Central memory CD8-positive, alpha-beta T cell (primary cell): ENCODE data around the gene ZNF428.

Experiments used
- ATAC-seq: fragments of 150-1000 bp; cut with Tn5 transposase; replicated peaks from 2 replicates; pipeline ENCODE4 v1.10.0; 2022; ENCODE audit warnings: mild to moderate bottlenecking, moderate FRiP score, moderate number of reproducible peaks; ENCODE audit not compliant: poor library complexity, severe bottlenecking; ENCODE audit errors: extremely low read depth
- DNase-seq, 2 donors: peaks; one replicate each; pipeline ENCODE4 v3.0.0; 2021; ENCODE audit warnings: low spot score in 2 of 2
- H3K27ac Mint-ChIP-seq: one replicate; pipeline ENCODE4 v1.8.0; 2022; ENCODE audit warnings: low read depth, mild to moderate bottlenecking, moderate library complexity, mixed read lengths
- H3K27me3 Mint-ChIP-seq: one replicate; pipeline ENCODE4 v1.8.0; 2022; ENCODE audit warnings: mixed read lengths
- H3K36me3 Mint-ChIP-seq: one replicate; pipeline ENCODE4 v1.8.0; 2022; ENCODE audit warnings: mild to moderate bottlenecking, moderate library complexity, mixed read lengths; ENCODE audit not compliant: insufficient read depth
- H3K4me1 Mint-ChIP-seq: one replicate; pipeline ENCODE4 v1.8.0; 2022; ENCODE audit warnings: mixed read lengths
- H3K4me3 Mint-ChIP-seq: one replicate; pipeline ENCODE4 v1.8.0; 2022; ENCODE audit warnings: mild to moderate bottlenecking, moderate library complexity, mixed read lengths
- H3K9me3 Mint-ChIP-seq: one replicate; pipeline ENCODE4 v1.8.0; 2022; ENCODE audit warnings: mixed read lengths

The ZNF428 gene

GRCh38 chr19:43619262-43620060 lies at the start of gene ZNF428:
TSS of gene ZNF428 (minus strand) at chr19:43619629. CDS start at chr19:43614304, 5,325 bp downstream.
- peaks cover 41% of the 10 kb centered on the region for H3K4me1 Mint-ChIP-seq

GRCh38 chr19:43668406-43669109 lies 49.1 kb upstream of the ZNF428 start:
- ATAC-seq (peak; percentile 84), DNase-seq (peak; percentile 91)
- Mint-ChIP-seq H3K9me3 (no peaks in the 10 kb centered on the region), H3K27ac (peak overlapping the region; percentile 93), H3K4me3 (peak overlapping the region; percentile 83), H3K27me3 (no peaks in the 10 kb centered on the region), H3K36me3 (peaks cover 8% of the 10 kb centered on the region), H3K4me1 (peaks cover 49% of the 10 kb centered on the region)

More at GRCh38 chr19:43619262-43620060, at the start of gene ZNF428:
- peak; percentile 93 for ATAC-seq
- peaks cover 9% of the 10 kb centered on the region for H3K36me3 Mint-ChIP-seq
- peak; percentile 67 to 71 for DNase-seq
- no peaks in the 10 kb centered on the region for H3K27me3 Mint-ChIP-seq
- peak within 1 kb of the TSS; percentile 92 for H3K27ac Mint-ChIP-seq
- peak within 1 kb of the TSS; percentile 98 for H3K4me3 Mint-ChIP-seq
- no peaks in the 10 kb centered on the region for H3K9me3 Mint-ChIP-seq

DNA sequence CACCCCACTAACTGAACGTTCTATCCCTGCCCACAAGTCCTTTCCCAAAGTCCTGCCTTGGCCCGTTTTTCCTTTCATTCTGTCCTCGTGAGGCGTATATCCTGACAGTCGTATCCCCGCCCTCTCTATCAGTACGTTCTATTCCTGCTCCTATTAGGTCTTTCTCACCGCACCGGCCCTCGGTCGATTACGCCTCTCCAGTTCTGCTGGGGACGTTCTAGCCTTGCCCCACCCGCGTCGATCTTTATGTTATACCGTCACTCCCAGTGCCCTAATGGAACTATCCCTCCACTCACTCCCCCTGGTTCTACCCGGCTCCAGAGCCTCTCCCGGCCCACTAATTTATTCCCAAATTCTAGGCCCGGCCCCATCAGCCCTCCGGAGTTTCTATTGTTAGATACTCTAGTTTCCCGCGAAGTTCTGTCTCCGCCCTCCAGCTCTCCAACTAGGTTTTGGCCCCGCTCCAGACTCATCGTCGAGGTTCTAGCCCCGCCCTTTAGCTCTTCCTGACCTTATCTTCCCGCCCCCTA lies 48.5 kb upstream of the ZNF428 start:
- H3K36me3 Mint-ChIP-seq, result peaks cover 7% of the 10 kb centered on the region
- no peaks in the 10 kb centered on the region for H3K27me3 Mint-ChIP-seq
- peak overlapping the region; percentile 83 for H3K4me3 Mint-ChIP-seq
- H3K27ac Mint-ChIP-seq, result peak overlapping the region; percentile 93
- ATAC-seq, result no peak
- no peak for DNase-seq
- H3K9me3 Mint-ChIP-seq, result no peaks in the 10 kb centered on the region
- H3K4me1 Mint-ChIP-seq, result peaks cover 49% of the 10 kb centered on the region

GRCh38 chr19:43667126-43667875 lies 47.9 kb upstream of the ZNF428 start:
- Mint-ChIP-seq H3K27ac (no peak overlapping the region), H3K4me1 (peaks cover 49% of the 10 kb centered on the region), H3K36me3 (peaks cover 10% of the 10 kb centered on the region), H3K9me3 (no peaks in the 10 kb centered on the region), H3K4me3 (peak overlapping the region; percentile 83), H3K27me3 (no peaks in the 10 kb centered on the region)
- ATAC-seq (no peak), DNase-seq (no peak)

DNA sequence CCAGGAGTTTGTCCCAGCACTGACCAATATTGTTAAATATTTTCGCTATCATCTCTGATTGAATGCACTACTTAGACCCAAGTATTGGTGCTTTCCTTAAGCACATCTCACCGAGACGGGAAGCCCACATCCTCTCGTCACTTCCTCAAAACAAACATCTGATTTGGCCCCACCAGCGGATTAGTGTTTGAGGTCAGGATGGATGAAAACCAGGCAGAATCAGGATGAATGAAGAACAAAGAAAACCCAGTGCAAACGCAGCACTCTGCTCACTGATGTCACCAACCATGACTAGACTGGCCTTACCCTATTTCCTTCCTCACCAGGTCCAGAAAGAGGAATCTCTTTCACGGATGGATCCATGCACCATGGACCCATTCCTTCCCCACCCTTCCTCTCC lies 44.6 kb upstream of the ZNF428 start:
- H3K9me3 Mint-ChIP-seq, result no peaks in the 10 kb centered on the region
- ATAC-seq (no peak), DNase-seq (peak in 1 of 2 donors; percentile 29)
- peak overlapping the region; percentile 41 for H3K4me3 Mint-ChIP-seq
- H3K4me1 Mint-ChIP-seq, result peaks cover 31% of the 10 kb centered on the region
- H3K27ac Mint-ChIP-seq, result peak overlapping the region; percentile 32
- peaks cover 8% of the 10 kb centered on the region for H3K36me3 Mint-ChIP-seq
- H3K27me3 Mint-ChIP-seq, result no peaks in the 10 kb centered on the region

DNA sequence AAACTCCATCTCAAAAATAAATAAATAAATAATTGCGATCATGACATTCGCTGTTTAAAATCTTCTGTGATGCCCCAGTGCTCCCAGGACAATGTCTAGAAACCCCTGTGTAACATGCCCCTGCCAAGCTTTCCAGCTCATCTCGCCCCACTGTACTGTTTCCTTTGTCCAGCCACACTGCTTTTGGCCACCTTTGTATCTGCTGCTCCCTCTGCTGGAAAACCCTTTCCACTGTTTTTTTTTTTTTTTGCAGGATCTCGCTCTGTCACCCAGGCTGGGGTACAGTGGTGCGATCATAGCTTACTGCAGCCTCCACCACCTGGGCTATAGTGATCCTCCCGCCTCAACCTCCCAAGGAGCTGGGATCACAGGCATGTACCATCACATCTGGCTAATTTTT lies 43.1 kb upstream of the ZNF428 start:
- Mint-ChIP-seq H3K4me3 (no peak overlapping the region), H3K27ac (no peak overlapping the region), H3K9me3 (no peaks in the 10 kb centered on the region), H3K27me3 (no peaks in the 10 kb centered on the region), H3K4me1 (peaks cover 15% of the 10 kb centered on the region), H3K36me3 (peaks cover 8% of the 10 kb centered on the region)
- ATAC-seq, result no peak
- DNase-seq, result no peak

DNA sequence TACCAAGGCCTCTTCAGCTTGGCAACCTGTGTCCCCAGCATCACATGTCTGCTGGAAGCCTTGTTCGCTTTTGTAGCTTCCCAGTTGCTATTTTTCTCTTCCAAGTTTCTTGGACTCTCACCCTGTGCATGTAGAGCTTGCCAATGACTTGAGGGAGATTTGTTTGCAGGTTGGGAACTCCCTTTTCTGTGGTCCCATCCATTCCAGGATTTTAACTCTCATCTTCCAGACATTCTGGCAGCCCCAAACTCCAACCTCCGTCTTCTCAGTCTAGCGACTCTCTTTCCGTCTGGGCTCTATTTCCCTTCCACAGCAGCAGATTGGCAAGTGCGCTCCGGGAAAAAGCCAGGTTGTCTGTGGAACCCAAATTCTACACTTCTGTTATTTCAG lies 41.5 kb upstream of the ZNF428 start:
- Mint-ChIP-seq H3K27me3 (no peaks in the 10 kb centered on the region), H3K27ac (no peak overlapping the region), H3K36me3 (peaks cover 11% of the 10 kb centered on the region), H3K9me3 (no peaks in the 10 kb centered on the region), H3K4me3 (no peak overlapping the region), H3K4me1 (peaks cover 15% of the 10 kb centered on the region)
- no peak for DNase-seq
- ATAC-seq, result no peak

- Mint-ChIP-seq H3K27ac (no peak overlapping the region), H3K4me3 (no peak overlapping the region), H3K9me3 (no peaks in the 10 kb centered on the region), H3K4me1 (peaks cover 15% of the 10 kb centered on the region), H3K27me3 (no peaks in the 10 kb centered on the region), H3K36me3 (peaks cover 13% of the 10 kb centered on the region)
- DNase-seq (no peak), ATAC-seq (no peak)
Observed at GRCh38 chr19:43660301-43660970, 41.0 kb upstream of the ZNF428 start.

DNA sequence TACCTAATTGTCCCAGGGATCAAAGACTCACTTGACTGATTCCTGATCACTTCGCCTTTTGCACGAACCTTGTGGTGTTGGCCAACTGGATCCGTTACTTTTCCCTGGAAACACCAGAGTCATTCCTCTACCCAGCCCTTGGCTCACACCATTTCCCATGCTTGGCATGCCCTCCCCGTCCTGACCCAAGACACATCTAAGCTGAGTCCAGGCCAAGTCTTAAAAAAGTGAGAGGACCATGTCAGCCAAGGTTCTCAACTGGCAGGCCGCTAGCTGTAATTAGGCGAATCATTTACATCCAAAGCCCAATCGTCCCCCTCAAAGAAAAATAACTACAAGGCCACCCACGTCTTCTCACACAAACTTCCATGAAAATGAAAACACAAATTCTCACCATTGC lies 39.1 kb upstream of the ZNF428 start:
- Mint-ChIP-seq H3K4me1 (no peaks in the 10 kb centered on the region), H3K27me3 (no peaks in the 10 kb centered on the region), H3K9me3 (no peaks in the 10 kb centered on the region), H3K36me3 (peaks cover 10% of the 10 kb centered on the region), H3K27ac (no peak overlapping the region), H3K4me3 (no peak overlapping the region)
- no peak for DNase-seq
- no peak for ATAC-seq

- DNase-seq (no peak), ATAC-seq (no peak)
- H3K9me3 Mint-ChIP-seq, result no peaks in the 10 kb centered on the region
- no peaks in the 10 kb centered on the region for H3K4me1 Mint-ChIP-seq
- peaks cover 12% of the 10 kb centered on the region for H3K36me3 Mint-ChIP-seq
- H3K4me3 Mint-ChIP-seq, result no peak overlapping the region
- no peak overlapping the region for H3K27ac Mint-ChIP-seq
- no peaks in the 10 kb centered on the region for H3K27me3 Mint-ChIP-seq
Observed at GRCh38 chr19:43658001-43658400, 38.6 kb upstream of the ZNF428 start.

GRCh38 chr19:43656436-43656835 lies 37.0 kb upstream of the ZNF428 start:
- DNase-seq (no peak), ATAC-seq (no peak)
- H3K9me3 Mint-ChIP-seq, result no peaks in the 10 kb centered on the region
- no peaks in the 10 kb centered on the region for H3K27me3 Mint-ChIP-seq
- no peak overlapping the region for H3K4me3 Mint-ChIP-seq
- peaks cover 8% of the 10 kb centered on the region for H3K36me3 Mint-ChIP-seq
- peak overlapping the region; percentile 73 for H3K27ac Mint-ChIP-seq
- no peaks in the 10 kb centered on the region for H3K4me1 Mint-ChIP-seq

- Mint-ChIP-seq H3K9me3 (no peaks in the 10 kb centered on the region), H3K27me3 (no peaks in the 10 kb centered on the region), H3K4me3 (no peak overlapping the region), H3K36me3 (peaks cover 8% of the 10 kb centered on the region), H3K27ac (no peak overlapping the region), H3K4me1 (no peaks in the 10 kb centered on the region)
- no peak for ATAC-seq
- no peak for DNase-seq
Observed at GRCh38 chr19:43652546-43652874, 33.1 kb upstream of the ZNF428 start.
